HepG2 (cell line): ENCODE measurements around the gene AGBL1. TPM values are rescaled to one million over a fixed set of nuclear protein-coding genes. Genes with fewer than 3 reads are reported as not detected.

ENCODE experiments used
- ATAC-seq: fragments of 200-7000 bp; cut with Tn5 transposase; 3 replicates; pipeline ENCODE4 v1.9.1; 2020; ENCODE audit warnings: mild to moderate bottlenecking, moderate library complexity
- BruUV-seq: library from RNA; stranded (reverse); fragments of 400-500 nt; replicated peaks from 2 replicates; lab custom pipeline; 2021; lab: Mats Ljungman, UMichigan
- CTCF ChIA-PET: fragments of 300-600 bp; formaldehyde crosslinking; extraction: SDS; loops from one replicate; lab custom pipeline; 2021; ENCODE audit warnings: low total read pairs, inconsistent platforms, low intra/inter-chr PET ratio; lab: Yijun Ruan, JAX
- POLR2A ChIA-PET: fragments of 350-600 bp; sonication (Branson Sonifier 250); formaldehyde crosslinking; loops from one replicate; lab custom pipeline; 2020; ENCODE audit warnings: antibody characterized with exemption, inconsistent platforms; lab: Yijun Ruan, JAX
- DNase-seq: peaks from one replicate; pipeline ENCODE4 v3.0.0-alpha.2; 2015; ENCODE audit warnings: low spot score
- FAIRE-seq: peaks from 3 replicates; lab custom pipeline; 2011; peaks lifted over from hg19 to GRCh38; lab: Jason Lieb, UNC
- H2AFZ ChIP-seq: one replicate; pipeline ENCODE4 v1.6.1; 2011; ENCODE audit warnings: low read length, inconsistent platforms
- H3K27ac ChIP-seq: fragments of 300-600 bp; 3 replicates; pipeline ENCODE4 v1.8.0; 2011; ENCODE audit warnings: mixed run types, mild to moderate bottlenecking, mixed read lengths, low read length, inconsistent platforms; ENCODE audit not compliant: insufficient read depth; ENCODE audit errors: extremely low read length
- H3K27me3 ChIP-seq, 2 experiments: fragments of 200-600 bp in 1 of 2; 2 replicates in 1 of 2; 3 replicates in 1 of 2; pipeline versions ENCODE4 v1.6.0 to v1.8.0; 2011; ENCODE audit warnings: low read length in 2 of 2, mild to moderate bottlenecking in 2 of 2, moderate library complexity in 2 of 2, inconsistent platforms in 1 of 2; ENCODE audit not compliant: insufficient read depth in 2 of 2, control insufficient read depth in 1 of 2
- H3K36me3 ChIP-seq, 2 experiments: fragments of 200-600 bp in 1 of 2; replicated peaks in 1 of 2; 2 replicates in 1 of 2; 3 replicates in 1 of 2; pipeline versions ENCODE4 v1.5.1 to v1.8.0; 2011; ENCODE audit warnings: low read length in 2 of 2, inconsistent platforms in 1 of 2; ENCODE audit not compliant: insufficient read depth in 2 of 2, control insufficient read depth in 1 of 2
- H3K4me1 ChIP-seq: 2 replicates; pipeline ENCODE4 v1.5.1; 2012; ENCODE audit warnings: low read length, inconsistent platforms; ENCODE audit not compliant: insufficient read depth
- H3K4me2 ChIP-seq: 2 replicates; pipeline ENCODE4 v1.6.0; 2011; ENCODE audit warnings: low read depth, low read length, inconsistent platforms
- H3K4me3 ChIP-seq, 3 experiments: fragments of 200-600 bp in 1 of 3; sonication (generic), shearing (Covaris generic) in 1 of 3; replicated peaks in 1 of 3; 2 replicates each; pipeline ENCODE4 v1.5.1; 2011 to 2016; ENCODE audit warnings: low read length in 3 of 3, inconsistent platforms in 2 of 3, low read depth in 2 of 3, mild to moderate bottlenecking in 2 of 3, control low read depth in 1 of 3, mixed read lengths in 1 of 3; ENCODE audit not compliant: insufficient read depth in 1 of 3
- H3K79me2 ChIP-seq: one replicate; pipeline ENCODE4 v1.6.1; 2011; ENCODE audit warnings: low read length, inconsistent platforms; ENCODE audit not compliant: insufficient read depth
- H3K9ac ChIP-seq: 2 replicates; pipeline ENCODE4 v1.6.0; 2011; ENCODE audit warnings: mild to moderate bottlenecking, low read depth, low read length, inconsistent platforms; ENCODE audit not compliant: insufficient read depth
- H3K9me3 ChIP-seq: 2 replicates; pipeline ENCODE4 v1.5.1; 2012; ENCODE audit warnings: mild to moderate bottlenecking, low read length
- H4K20me1 ChIP-seq: 2 replicates; pipeline ENCODE4 v1.6.0; 2011; ENCODE audit warnings: inconsistent platforms, mild to moderate bottlenecking, low read length, moderate library complexity; ENCODE audit not compliant: insufficient read depth
- REST ChIP-seq, 2 experiments: IDR thresholded peaks; 2 replicates each; pipeline ENCODE4 v1.6.1; 2011 to 2012; ENCODE audit warnings: low read length in 2 of 2, borderline replicate concordance in 1 of 2, low read depth in 1 of 2, mild to moderate bottlenecking in 1 of 2, moderate library complexity in 1 of 2
- WGBS: methylation state at CpG from one replicate; pipeline ENCODE4 v1.1.6; 2017; ENCODE audit warnings: low lambda C conversion rate; 5-methylcytosine and 5-hydroxymethylcytosine counted together
- in situ Hi-C: cut with HindIII; loops from 2 replicates; pipeline ENCODE4 v1.10.0; 2017; ENCODE audit warnings: low pct_unique_long_range_greater_than_20kb; ENCODE audit not compliant: extremely low pct_ligation_motif_present
- intact Hi-C: fragments of 100-400 bp; cut with micrococcal nuclease; formaldehyde crosslinking; loops from one replicate; pipeline ENCODE4 v1.10.0; 2022; ENCODE audit not compliant: unreplicated experiment
- polyA plus RNA-seq, 8 experiments: library from polyadenylated mRNA; depleted of rRNA in 3 of 8; stranded (reverse) in 7 of 8; unstranded in 1 of 8; fragments of >200 nt; fragmentation: Illumina TruSeq in 4 of 8; extraction: Trizol in 4 of 8; gene quantifications; 2 replicates each; pipeline versions ENCODE4 v1.2.1 to v1.2.3, GENCODE V29; 2011 to 2016; ENCODE audit warnings: low read depth in 4 of 8, missing spikeins in 1 of 8, mixed read lengths in 1 of 8; ENCODE audit not compliant: insufficient read depth in 1 of 8
- total RNA-seq, 5 experiments: library from RNA; depleted of rRNA; stranded (reverse); fragments of >200 nt; fragmentation: Illumina TruSeq; extraction: Trizol; gene quantifications; 2 replicates each; pipeline ENCODE4 v1.2.3, GENCODE V29; 2016; ENCODE audit warnings: low read depth in 1 of 5
- TF ChIP-seq, protein P1 (sequence below): sonication (generic); formaldehyde crosslinking; conservative IDR thresholded peaks from 2 replicates; pipeline ENCODE4 v1.8.1; 2023; ENCODE audit warnings: missing genetic modification reagents

The AGBL1 gene
- total and polyA plus RNA-seq, 2 of the 13 experiments (the other 11 are each of a cell fraction or from before 2014, with no cell fraction given) = 0.01 TPM; not detected in 1

DNA sequence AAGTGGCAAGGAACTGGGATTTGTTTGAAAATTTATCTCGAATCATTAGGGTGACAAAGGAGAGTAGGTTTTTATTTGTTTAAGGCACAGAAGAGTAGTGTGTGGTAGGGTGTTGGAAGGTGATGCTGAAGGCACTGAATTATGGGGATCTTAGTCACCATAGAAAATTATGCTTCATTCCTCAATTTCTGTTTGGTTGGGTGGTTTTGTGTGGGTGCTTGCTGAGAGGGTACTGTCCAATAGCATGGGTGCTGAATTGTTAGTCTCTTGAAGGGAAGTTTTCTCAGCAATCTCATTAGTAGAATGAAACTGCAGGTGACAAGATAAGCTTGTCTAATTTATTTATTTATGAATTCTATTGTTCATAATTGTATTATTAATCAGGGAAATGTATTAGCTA lies 610.9 kb downstream of the AGBL1 start:
- in situ Hi-C loops = no loop called here
- no peak overlapping the region for H3K9ac ChIP-seq
- peaks cover 75% of the 10 kb centered on the region for H3K9me3 ChIP-seq
- H3K4me1 ChIP-seq = no peaks in the 10 kb centered on the region
- H3K4me2 ChIP-seq = no peak overlapping the region
- DNase-seq = no peak
- no peaks in the 10 kb centered on the region for H4K20me1 ChIP-seq
- BruUV-seq = no TSS peak
- 0% methylated on average over 1 of the region's 1 CpG for WGBS
- no peaks in the 10 kb centered on the region for H3K36me3 ChIP-seq
- H3K27ac ChIP-seq = no peak overlapping the region
- intact Hi-C loops = no loop called here
- H2AFZ ChIP-seq = no peak overlapping the region
- H3K27me3 ChIP-seq = no peaks in the 10 kb centered on the region; a peak in 1 of 5 replicates
- no peak for FAIRE-seq
- peak in 1 of 2 experiments; percentile 75; a peak in 2 of 4 replicates for TF ChIP-seq REST (IDR thresholded peaks at IDR 0.05; ENCODE audit: borderline replicate concordance in 1 of 2, low read depth in 1 of 2, low read length in 2 of 2)
- TF ChIP-seq, protein P1, sequence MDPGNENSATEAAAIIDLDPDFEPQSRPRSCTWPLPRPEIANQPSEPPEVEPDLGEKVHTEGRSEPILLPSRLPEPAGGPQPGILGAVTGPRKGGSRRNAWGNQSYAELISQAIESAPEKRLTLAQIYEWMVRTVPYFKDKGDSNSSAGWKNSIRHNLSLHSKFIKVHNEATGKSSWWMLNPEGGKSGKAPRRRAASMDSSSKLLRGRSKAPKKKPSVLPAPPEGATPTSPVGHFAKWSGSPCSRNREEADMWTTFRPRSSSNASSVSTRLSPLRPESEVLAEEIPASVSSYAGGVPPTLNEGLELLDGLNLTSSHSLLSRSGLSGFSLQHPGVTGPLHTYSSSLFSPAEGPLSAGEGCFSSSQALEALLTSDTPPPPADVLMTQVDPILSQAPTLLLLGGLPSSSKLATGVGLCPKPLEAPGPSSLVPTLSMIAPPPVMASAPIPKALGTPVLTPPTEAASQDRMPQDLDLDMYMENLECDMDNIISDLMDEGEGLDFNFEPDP (CRISPR knock-in tag) = no peak
- H3K79me2 ChIP-seq = no peaks in the 10 kb centered on the region
- no peak overlapping the region for H3K4me3 ChIP-seq
- ChIA-PET POLR2A (no interaction called here), CTCF (no interaction called here)
- no peak for ATAC-seq
